NOMO-1 (cell line): ENCODE measurements around the gene NDUFA3.

ENCODE experiments used
- DNase-seq, 2 experiments: peaks; one replicate each; lab custom pipeline; 2025; ENCODE audit not compliant: unreplicated experiment in 2 of 2; lab: John Stamatoyannopoulos, UW

The NDUFA3 gene

GRCh38 chr19:54106716-54107115 lies 4.1 kb downstream of the NDUFA3 start:
- no peak for DNase-seq

GRCh38 chr19:54107876-54108490 lies 5.3 kb downstream of the NDUFA3 start:
- no peak for DNase-seq

GRCh38 chr19:54108496-54108895 lies 5.8 kb downstream of the NDUFA3 start:
- no peak for DNase-seq

GRCh38 chr19:54109651-54110050 lies 7.0 kb downstream of the NDUFA3 start:
- DNase-seq: no peak

- DNase-seq: peak; percentile 60 to 61
Observed at GRCh38 chr19:54114340-54115108, 11.9 kb downstream of the NDUFA3 start.

- peak; percentile 97 to 98 for DNase-seq
Observed at GRCh38 chr19:54115109-54116063, 12.7 kb downstream of the NDUFA3 start, which contains the start of the genes PRPF31 and TFPT. Gene PRPF31, plus strand, starts transcription at chr19:54115754. Its CDS starts 2,525 bp downstream, at chr19:54118279. Gene TFPT, minus strand, starts transcription at chr19:54115657. Its CDS starts 388 bp downstream, at chr19:54115269.

GRCh38 chr19:54121259-54121658 lies 18.6 kb downstream of the NDUFA3 start:
- no peak for DNase-seq

- DNase-seq: no peak
Observed at GRCh38 chr19:54123682-54124081, 21.0 kb downstream of the NDUFA3 start.

- no peak for DNase-seq
Observed at GRCh38 chr19:54124393-54124792, 21.7 kb downstream of the NDUFA3 start.

GRCh38 chr19:54125713-54126112 lies 23.1 kb downstream of the NDUFA3 start:
- no peak for DNase-seq

GRCh38 chr19:54127688-54128440 lies 25.2 kb downstream of the NDUFA3 start:
- DNase-seq: no peak

- no peak for DNase-seq
Observed at GRCh38 chr19:54128441-54128725, 25.7 kb downstream of the NDUFA3 start.

GRCh38 chr19:54128796-54129616 lies 26.4 kb downstream of the NDUFA3 start:
- DNase-seq: no peak

- no peak for DNase-seq
Observed at GRCh38 chr19:54129617-54129996, 27.0 kb downstream of the NDUFA3 start.

GRCh38 chr19:54133312-54133956 lies 30.8 kb downstream of the NDUFA3 start:
- DNase-seq: peak in 1 of 2 experiments; percentile 53

GRCh38 chr19:54133957-54134590 lies 31.4 kb downstream of the NDUFA3 start:
- DNase-seq: no peak

GRCh38 chr19:54136086-54136863 lies 33.6 kb downstream of the NDUFA3 start:
- DNase-seq: no peak
